ENCODE data around the gene TMEM116.
"Not testable (repeated sequence)": the region's sequence is repeated elsewhere in the genome, so short reads cannot be mapped to it uniquely, and the experiment has no call there.

Gene TMEM116

DNA sequence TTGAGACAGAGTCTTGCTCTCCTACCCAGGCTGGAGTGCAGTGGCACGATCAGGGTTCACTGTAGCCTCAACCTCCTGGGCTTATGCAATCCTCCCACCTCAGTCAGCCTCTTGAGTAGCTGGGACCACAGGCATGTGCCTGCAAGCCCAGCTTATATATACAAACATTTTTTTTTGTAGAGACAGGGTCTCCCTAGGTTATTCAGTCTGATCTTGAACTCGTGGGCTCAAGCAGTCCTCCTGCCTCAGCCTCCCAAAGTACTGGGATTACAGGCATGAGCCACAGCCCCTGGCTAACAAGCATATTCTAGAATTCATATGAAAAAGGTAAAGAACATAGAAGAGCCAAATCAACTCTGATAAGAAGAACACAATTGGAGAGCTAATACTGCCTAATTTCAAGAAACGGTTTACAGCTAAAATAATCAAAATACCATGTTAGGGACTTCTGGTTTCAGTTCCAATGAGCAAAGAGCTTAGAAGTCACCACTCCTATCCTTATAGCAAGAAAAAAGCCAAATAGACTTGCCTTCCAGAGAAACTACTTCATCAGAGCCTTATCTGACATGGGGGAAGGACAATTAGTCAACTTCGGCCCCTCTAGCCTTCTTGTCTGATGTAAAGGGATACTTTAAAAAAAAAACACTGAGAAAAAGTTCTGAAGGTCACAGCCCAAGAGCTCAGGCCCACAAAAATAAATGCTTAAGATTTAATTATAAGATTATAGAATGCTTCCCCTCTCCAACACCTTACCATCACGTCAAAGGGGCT is 37.6 kb downstream of the TMEM116 start:
- no peak for DNase-seq

DNA sequence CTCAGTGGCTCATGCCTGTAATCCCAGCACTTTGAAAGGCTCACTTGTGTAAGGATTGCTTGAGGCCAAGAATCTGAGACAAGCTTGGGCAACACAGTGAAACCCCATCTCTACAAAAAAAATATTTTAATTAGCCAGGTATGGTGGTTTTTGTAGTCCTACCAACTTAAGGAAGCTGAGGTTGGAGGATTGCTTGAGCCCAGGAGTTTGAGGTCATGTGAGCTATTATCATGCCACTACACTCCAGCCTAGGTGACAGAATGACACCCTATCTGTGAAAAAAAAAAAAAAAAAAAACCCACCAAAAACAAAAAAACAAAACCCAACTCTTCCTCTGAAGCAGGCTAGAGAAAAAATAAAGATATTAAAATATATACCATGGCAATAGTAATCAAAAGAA is 41.2 kb downstream of the TMEM116 start:
- peak; percentile 35 for DNase-seq

GRCh38 chr12:111964935-111965334 is 48.0 kb downstream of the TMEM116 start:
- DNase-seq, result no peak

DNA sequence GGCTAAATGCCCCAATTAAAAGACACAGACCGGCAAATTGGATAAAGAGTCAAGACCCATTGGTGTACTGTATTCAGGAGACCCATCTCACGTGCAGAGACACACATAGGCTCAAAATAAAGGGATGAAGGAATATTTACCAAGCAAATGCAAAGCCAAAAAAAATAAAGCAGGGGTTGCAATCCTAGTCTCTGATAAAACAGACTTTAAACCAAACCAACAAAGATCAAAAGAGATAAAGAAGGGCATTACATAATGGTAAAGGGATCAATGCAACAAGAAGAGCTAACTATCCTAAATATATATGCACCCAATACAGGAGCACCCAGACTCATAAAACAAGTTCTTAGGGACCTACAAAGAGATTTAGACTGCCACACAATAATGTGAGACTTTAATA is 53.4 kb downstream of the TMEM116 start:
- not testable (repeated sequence) for DNase-seq

DNA sequence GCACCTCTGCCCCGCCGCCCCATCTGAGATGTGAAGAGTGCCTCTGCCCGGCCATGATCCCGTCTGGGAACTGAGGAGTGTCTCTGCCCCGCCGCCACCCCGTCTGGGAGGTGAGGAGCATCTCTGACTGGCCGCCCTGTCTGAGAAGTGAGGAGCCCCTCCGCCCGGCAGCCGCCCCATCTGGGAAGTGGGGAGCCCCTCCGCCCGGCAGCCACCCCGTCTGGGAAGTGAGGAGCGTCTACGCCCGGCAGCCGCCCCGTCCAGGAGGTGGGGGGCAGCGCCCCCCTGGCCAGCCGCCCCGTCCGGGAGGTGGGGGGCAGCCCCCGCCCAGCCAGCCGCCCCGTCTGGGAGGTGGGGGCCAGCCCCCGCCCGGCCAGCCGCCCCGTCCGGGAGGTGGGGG is 55.7 kb downstream of the TMEM116 start:
- not testable (repeated sequence) for DNase-seq

GRCh38 chr12:111954969-111955368 is 58.0 kb downstream of the TMEM116 start:
- DNase-seq, result no peak

DNA sequence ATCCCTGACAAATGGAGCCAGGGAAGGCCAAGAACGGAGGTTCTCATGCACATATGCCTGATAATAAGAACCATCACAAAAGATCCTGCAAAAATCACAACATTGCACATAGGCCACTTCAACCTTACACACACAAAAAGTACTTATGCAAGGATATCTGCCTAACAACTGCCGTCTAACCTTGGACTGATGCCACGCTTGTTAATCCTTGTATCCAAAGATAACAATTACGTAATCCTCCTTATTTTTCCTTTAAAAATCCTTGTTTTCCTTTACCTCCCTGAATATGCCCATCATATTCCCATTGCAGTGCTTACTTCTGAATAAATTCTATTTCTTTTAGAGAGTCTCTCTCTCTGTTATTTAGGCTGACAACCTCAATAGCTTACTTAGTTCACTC is 59.5 kb downstream of the TMEM116 start:
- no peak for DNase-seq

DNA sequence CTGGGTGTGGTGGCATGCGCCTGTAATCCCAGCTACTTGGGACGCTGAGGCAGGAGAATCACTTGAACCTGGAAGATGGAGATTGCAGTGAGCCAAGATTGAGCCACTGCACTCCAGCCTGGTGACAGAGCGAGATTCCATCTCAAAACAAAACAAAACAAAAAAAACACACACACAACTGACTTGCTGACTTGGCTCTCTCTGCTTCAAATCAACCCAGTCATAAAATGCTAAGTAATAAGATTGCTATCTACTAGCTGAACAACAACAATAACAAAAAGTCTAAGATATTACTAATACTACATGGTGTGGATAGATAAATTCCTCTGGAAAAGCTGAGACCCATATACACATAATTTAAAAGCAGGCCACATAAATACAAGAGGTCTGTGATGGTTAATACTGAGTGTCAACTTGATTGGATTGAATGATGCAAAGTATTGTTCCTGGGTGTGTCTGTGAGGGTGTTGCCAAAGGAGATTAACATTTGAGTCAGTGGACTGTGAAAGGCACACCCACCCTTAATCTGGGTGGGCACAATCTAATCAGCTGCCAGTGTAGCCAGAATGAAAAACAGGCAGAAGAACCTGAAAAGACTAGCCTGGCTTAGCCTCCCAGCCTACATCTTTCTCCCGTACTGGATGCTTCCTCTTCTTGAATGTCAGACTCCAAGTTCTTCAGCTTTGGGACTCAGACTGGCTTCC is 60.7 kb downstream of the TMEM116 start:
- DNase-seq, result peak; percentile 36

- peak; percentile 34 for DNase-seq
Observed at GRCh38 chr12:111950961-111951676, 61.8 kb downstream of the TMEM116 start.

- no peak for DNase-seq
Observed at GRCh38 chr12:111943929-111944328, 69.0 kb downstream of the TMEM116 start.

GRCh38 chr12:111942557-111942956 is 70.4 kb downstream of the TMEM116 start:
- DNase-seq, result peak; percentile 12

GRCh38 chr12:111937429-111937828 is 75.5 kb downstream of the TMEM116 start:
- no peak for DNase-seq

DNA sequence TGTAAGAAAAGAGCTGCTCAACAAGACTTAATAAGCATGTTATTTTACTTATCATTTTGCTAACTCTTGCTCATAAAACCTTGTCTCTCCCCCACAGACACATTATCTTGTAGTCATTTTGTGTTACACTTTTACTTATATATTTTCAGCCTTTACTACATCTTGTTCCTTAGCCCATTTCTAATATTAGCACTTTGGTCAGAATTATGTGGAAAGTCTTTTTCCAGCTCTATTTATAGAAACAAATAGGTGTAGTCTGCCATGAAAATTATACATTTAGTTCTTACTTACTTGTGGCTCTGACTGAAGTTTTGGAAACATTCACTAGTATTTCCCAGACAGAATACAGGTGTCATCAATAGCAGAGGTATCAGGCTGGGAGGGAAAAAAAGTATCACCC is 76.1 kb downstream of the TMEM116 start:
- no peak for DNase-seq

GRCh38 chr12:111932241-111932640 is 80.7 kb downstream of the TMEM116 start:
- DNase-seq, result no peak

DNA sequence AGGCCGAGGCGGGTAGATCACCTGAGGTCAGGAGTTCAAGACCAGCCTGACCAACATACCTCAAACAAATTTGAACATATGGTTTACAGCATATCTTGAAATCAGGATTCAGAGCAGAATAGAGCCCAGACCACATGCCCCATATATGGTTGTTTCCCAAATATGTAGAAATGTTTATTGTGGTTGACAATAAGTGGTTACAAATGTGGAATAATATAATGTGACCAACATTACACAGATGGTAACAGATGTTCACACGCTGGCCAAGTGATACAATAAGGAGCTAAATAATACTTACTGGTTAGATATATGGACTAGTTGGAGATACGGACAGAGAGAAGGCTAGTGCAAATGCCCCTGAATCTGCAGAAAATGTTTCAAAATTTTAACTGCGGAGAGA is 85.6 kb downstream of the TMEM116 start:
- no peak for DNase-seq

DNA sequence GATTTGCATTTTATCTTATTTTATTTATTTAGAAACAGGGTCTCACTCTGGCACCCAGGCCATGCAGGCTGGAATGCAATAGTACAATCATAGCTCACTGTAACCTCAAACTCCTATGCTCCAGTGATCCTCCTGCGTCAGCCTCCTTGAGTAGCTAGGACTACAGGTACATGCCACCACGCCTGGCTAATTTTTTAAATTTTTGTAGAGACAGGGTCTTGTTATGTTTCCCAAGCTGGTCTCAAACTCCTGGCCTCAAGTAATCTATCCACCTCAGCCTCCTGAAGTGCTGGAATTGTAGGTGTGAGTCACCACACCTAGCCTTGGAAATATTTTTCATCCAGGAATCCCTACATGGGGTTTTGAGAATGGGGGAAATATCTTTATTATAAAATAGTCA is 86.3 kb downstream of the TMEM116 start:
- no peak for DNase-seq

DNA sequence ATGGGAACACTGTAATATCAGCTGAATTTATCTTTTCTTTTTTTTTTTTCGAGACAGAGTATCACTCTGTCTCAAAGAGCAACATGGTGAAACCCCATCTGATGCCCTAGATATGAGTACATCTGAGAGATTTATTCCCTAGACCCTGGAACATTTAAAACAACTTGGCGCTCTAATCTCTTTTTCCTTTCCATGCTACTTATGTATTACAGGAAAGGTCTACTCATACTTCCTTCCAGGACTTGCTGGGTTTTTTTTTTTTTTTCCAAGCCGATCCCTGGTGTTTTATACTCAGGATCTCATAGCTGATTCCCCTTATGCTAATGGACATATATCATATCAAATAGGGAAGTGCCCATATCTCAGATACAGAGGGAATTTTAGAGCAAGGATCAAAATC is 87.8 kb downstream of the TMEM116 start:
- no peak for DNase-seq

- DNase-seq, result no peak
Observed at GRCh38 chr12:111907740-111908139, 105.2 kb downstream of the TMEM116 start.

- DNase-seq, result no peak
Observed at GRCh38 chr12:111905502-111905901, 107.5 kb downstream of the TMEM116 start.

- DNase-seq, result peak; percentile 9
Observed at GRCh38 chr12:111904446-111904975, 108.5 kb downstream of the TMEM116 start.

DNA sequence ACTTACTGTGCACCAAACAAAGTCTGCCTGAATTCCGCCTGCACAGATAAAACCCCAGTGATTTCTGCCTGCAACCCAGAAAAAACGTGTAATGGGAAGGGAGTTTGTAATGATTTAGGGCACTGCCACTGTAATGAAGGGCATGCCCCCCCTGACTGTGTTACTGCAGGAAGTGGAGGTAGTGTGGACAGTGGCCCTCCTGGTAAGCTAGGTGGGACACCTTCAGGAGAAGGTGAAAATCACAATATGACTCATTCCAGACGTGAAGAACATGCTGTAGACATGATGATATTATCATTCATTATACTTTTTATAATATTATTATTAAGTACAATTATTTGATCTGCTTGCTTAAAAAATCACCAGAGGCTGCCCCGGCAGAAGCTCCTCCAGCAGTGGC is 111.8 kb downstream of the TMEM116 start:
- DNase-seq, result no peak

GRCh38 chr12:111894556-111894955 is 118.4 kb downstream of the TMEM116 start:
- no peak for DNase-seq

DNA sequence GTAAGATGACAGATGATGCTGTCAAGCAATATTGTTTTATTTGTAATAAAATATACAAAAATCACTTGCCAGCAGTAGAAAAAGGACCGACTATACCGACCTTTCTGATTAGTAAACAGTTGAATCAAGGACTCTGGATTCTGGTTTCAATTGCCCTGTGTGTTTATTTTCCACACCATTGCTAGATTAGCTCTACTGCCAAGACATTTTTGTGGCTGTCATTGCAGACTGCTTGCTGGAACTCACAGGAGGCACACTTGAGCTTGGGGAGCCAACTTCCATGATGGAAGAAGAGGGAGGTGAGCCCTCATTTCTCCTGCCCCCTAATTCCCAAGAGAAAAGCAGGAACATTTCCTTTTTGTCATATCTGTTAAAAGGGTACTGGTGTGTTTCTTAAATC is 119.7 kb downstream of the TMEM116 start:
- no peak for DNase-seq
